ENCODE measurements around the gene ZDHHC20. TPM values are rescaled to one million over a fixed set of nuclear protein-coding genes. Genes with fewer than 3 reads are reported as not detected.

The ZDHHC20 gene
- total and polyA plus RNA-seq, 2 of the 13 experiments (the other 11 are each of a cell fraction or from before 2014, with no cell fraction given) = 19.9 to 59.9 TPM

DNA sequence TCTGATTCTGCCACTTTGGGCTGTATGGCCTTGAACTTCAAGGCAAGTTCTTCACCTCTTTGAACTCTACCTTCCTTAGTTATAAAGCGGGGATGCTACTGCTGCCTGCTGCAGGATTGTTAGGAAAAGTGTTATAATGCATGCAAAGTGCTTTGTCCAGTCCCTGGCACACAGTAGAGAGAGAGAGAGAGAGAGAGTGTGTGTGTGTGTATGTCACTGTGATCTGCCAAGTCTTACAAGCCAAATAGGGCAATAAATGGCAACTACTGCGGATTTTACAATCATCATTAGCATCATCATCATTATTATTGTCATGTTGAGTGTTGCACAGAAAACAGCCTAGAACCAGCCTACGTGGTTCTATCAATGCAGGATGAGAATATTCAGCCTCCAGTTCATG lies 136.1 kb downstream of the ZDHHC20 start (continued):
- no peak for TF ChIP-seq SMARCE1 (IDR thresholded peaks at IDR 0.05; ENCODE audit: borderline replicate concordance)

Small RNA genes within 50 kb of the gene (small RNA-seq; reads per million reads assigned to genes)
- gene RNA5SP25 (ENCODE audit: insufficient read depth in 2 of 3, insufficient read length in 3 of 3, low read depth in 2 of 3, low replicate concordance in 1 of 3) = 0 reads per million in 3 experiments

Other genes with a start within 250 kb of the ZDHHC20 start
- 42.4 and 56.5 TPM in 2 replicates for gene MICU2, start 144.9 kb upstream of the ZDHHC20 start, total RNA-seq (2016; rRNA removed; fragmentation: Illumina TruSeq; extraction: Trizol)
- gene MICU2, start 144.9 kb upstream of the ZDHHC20 start, polyA plus RNA-seq (2011; rRNA removed) = 24.5 and 31.7 TPM in 2 replicates
- not detected in 2 replicates for gene FGF9, start 211.8 kb upstream of the ZDHHC20 start, total RNA-seq (2016; rRNA removed; fragmentation: Illumina TruSeq; extraction: Trizol)
- gene FGF9, start 211.8 kb upstream of the ZDHHC20 start, polyA plus RNA-seq (2011; rRNA removed) = not detected in 2 replicates